ENCODE results near the gene BHLHE40.

The BHLHE40 gene

DNA sequence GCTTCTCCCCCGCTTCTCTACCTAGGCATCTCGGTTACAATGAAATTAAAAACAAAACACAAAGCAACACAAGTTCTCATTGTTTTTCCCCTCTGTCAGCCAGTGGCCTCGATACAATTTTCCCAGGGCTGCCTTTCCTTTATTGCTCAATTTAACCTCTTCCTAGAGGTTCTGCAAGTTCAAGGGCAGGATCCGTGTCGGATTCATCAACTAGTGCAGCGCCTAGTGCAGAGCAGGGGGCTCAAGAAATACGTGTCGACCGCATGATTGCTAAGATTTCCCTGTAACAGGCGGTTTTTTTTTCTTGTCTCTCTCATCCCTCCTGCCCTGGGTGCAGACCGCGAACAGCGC lies 1.4 kb upstream of the BHLHE40 start:
- H3K27ac ChIP-seq (ENCODE audit: low read length), result peak overlapping the region; percentile 99
- peaks cover 51% of the 10 kb centered on the region for H3K4me1 ChIP-seq (ENCODE audit: insufficient read depth, low read length)
- no peaks in the 10 kb centered on the region for H3K9me3 ChIP-seq (ENCODE audit: insufficient read depth, low read length, severe bottlenecking)
- peaks cover 32% of the 10 kb centered on the region for H3K36me3 ChIP-seq (ENCODE audit: insufficient read depth, low read length)
- peaks cover 33% of the 10 kb centered on the region for H4K20me1 ChIP-seq (ENCODE audit: insufficient read depth, low read length)
- peak overlapping the region; percentile 36 to 95; a peak in 3 of 4 replicates for H3K4me3 ChIP-seq (ENCODE audit: low read depth in 1 of 2, low read length in 2 of 2)
- H3K27me3 ChIP-seq (ENCODE audit: insufficient read depth, low read length, poor library complexity), result no peaks in the 10 kb centered on the region
- TF ChIP-seq EZH2 (IDR thresholded peaks at IDR 0.05; ENCODE audit: borderline replicate concordance, low read depth, low read length, severe bottlenecking), result no peak
- TF ChIP-seq, protein P1, sequence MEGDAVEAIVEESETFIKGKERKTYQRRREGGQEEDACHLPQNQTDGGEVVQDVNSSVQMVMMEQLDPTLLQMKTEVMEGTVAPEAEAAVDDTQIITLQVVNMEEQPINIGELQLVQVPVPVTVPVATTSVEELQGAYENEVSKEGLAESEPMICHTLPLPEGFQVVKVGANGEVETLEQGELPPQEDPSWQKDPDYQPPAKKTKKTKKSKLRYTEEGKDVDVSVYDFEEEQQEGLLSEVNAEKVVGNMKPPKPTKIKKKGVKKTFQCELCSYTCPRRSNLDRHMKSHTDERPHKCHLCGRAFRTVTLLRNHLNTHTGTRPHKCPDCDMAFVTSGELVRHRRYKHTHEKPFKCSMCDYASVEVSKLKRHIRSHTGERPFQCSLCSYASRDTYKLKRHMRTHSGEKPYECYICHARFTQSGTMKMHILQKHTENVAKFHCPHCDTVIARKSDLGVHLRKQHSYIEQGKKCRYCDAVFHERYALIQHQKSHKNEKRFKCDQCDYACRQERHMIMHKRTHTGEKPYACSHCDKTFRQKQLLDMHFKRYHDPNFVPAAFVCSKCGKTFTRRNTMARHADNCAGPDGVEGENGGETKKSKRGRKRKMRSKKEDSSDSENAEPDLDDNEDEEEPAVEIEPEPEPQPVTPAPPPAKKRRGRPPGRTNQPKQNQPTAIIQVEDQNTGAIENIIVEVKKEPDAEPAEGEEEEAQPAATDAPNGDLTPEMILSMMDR (IDR thresholded peaks at IDR 0.05; ENCODE audit: borderline replicate concordance, extremely low read depth, low read length, poor library complexity, severe bottlenecking), result no peak
- peaks cover 36% of the 10 kb centered on the region for H3K79me2 ChIP-seq (ENCODE audit: insufficient read depth, low read length)
- H3K9ac ChIP-seq (ENCODE audit: low read depth, low read length), result peak overlapping the region; percentile 89
- peak overlapping the region; percentile 73 for H2AFZ ChIP-seq (ENCODE audit: low read depth, low read length)
- peak; percentile 67 for DNase-seq
- H3K4me2 ChIP-seq (ENCODE audit: insufficient read depth, low read length), result peak overlapping the region; percentile 91
- peak; percentile 20 for ATAC-seq (ENCODE audit: insufficient read depth, low read depth)

DNA sequence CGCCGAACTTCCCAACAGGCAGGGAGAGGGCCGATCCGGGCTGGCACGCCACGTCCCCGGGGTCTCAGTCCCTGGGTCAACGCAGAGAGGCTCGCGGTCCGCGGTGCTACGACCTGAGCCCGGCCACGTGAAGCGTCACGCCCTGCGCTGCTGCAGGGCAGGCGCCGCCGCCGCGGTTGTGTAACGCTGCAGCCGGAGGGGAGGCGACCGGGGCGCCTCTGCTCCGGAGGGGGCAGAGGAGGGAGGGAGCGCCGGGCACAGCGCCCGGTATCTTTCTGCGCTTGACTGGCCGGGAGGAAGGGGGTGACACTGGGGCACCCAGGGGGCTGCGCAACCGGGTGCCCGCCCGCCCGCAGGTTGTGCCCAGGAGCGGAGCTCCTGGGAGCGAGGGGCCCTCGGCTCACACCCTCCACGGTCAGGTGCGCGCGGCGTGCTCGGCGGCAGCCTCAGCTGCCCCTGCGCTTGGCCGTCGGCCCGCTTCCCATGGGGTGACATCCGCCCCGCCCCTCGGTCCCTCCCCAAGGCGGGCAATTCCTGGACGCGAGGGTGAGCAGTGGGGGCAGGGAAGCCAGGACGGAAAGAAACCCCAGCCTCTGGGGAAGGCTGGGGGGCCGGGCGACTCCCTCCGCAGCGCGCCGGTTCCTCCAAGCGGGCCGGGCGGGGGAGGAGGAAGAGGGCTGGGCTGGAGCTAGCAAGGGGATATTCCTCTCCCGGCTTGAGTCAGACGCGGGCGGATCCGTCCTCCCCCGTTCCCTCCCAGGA lies 852 bp upstream of the BHLHE40 start:
- ATAC-seq (ENCODE audit: insufficient read depth, low read depth), result peak; percentile 56
- peak overlapping the region; percentile 99 for H3K27ac ChIP-seq (ENCODE audit: low read length)
- H3K9ac ChIP-seq (ENCODE audit: low read depth, low read length), result peak overlapping the region; percentile 89
- H3K4me1 ChIP-seq (ENCODE audit: insufficient read depth, low read length), result peaks cover 56% of the 10 kb centered on the region
- H3K4me2 ChIP-seq (ENCODE audit: insufficient read depth, low read length), result peak overlapping the region; percentile 91
- peak overlapping the region; percentile 73 for H2AFZ ChIP-seq (ENCODE audit: low read depth, low read length)
- peaks cover 37% of the 10 kb centered on the region for H3K36me3 ChIP-seq (ENCODE audit: insufficient read depth, low read length)
- no peak for TF ChIP-seq EZH2 (IDR thresholded peaks at IDR 0.05; ENCODE audit: borderline replicate concordance, low read depth, low read length, severe bottlenecking)
- TF ChIP-seq, protein P1 (IDR thresholded peaks at IDR 0.05; ENCODE audit: borderline replicate concordance, extremely low read depth, low read length, poor library complexity, severe bottlenecking), result peak; percentile 33
- peaks cover 39% of the 10 kb centered on the region for H4K20me1 ChIP-seq (ENCODE audit: insufficient read depth, low read length)
- peak overlapping the region; percentile 36 to 95; a peak in 3 of 4 replicates for H3K4me3 ChIP-seq (ENCODE audit: low read depth in 1 of 2, low read length in 2 of 2)
- H3K9me3 ChIP-seq (ENCODE audit: insufficient read depth, low read length, severe bottlenecking), result no peaks in the 10 kb centered on the region
- H3K27me3 ChIP-seq (ENCODE audit: insufficient read depth, low read length, poor library complexity), result no peaks in the 10 kb centered on the region
- H3K79me2 ChIP-seq (ENCODE audit: insufficient read depth, low read length), result peaks cover 41% of the 10 kb centered on the region
- peak; percentile 88 for DNase-seq

DNA sequence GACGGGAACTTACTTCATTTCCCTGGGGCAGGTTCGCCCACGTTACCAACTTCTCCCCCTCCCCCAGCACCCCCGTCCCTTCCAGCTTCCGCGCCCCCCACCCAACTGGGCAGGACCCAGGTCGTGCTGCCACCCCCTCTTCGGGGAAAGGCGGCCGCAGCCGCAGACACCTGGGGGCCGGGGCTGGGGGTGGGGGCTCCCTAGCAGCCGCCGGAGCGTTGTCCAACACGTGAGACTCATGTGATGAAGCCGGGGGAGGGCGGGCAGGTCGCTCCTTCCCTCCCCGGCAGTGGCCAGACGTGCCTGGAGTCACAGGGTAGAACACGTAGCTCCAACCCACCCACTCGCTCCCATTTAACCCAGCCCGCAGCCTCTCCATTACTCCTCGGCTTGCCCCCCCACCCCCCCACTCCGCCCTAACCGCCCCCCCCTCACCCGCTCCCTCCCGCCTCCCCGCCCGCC lies 240 bp upstream of the BHLHE40 start:
- peaks cover 47% of the 10 kb centered on the region for H3K79me2 ChIP-seq (ENCODE audit: insufficient read depth, low read length)
- peak overlapping the region; percentile 99 for H3K27ac ChIP-seq (ENCODE audit: low read length)
- H2AFZ ChIP-seq (ENCODE audit: low read depth, low read length), result peak overlapping the region; percentile 73
- ATAC-seq (ENCODE audit: insufficient read depth, low read depth), result peak; percentile 65
- H3K4me2 ChIP-seq (ENCODE audit: insufficient read depth, low read length), result peak overlapping the region; percentile 91
- DNase-seq, result peak; percentile 92
- TF ChIP-seq, protein P1 (IDR thresholded peaks at IDR 0.05; ENCODE audit: borderline replicate concordance, extremely low read depth, low read length, poor library complexity, severe bottlenecking), result no peak
- no peak for TF ChIP-seq EZH2 (IDR thresholded peaks at IDR 0.05; ENCODE audit: borderline replicate concordance, low read depth, low read length, severe bottlenecking)
- H3K9ac ChIP-seq (ENCODE audit: low read depth, low read length), result peak overlapping the region; percentile 94
- no peaks in the 10 kb centered on the region for H3K27me3 ChIP-seq (ENCODE audit: insufficient read depth, low read length, poor library complexity)
- no peaks in the 10 kb centered on the region for H3K9me3 ChIP-seq (ENCODE audit: insufficient read depth, low read length, severe bottlenecking)
- peaks cover 44% of the 10 kb centered on the region for H3K36me3 ChIP-seq (ENCODE audit: insufficient read depth, low read length)
- peaks cover 62% of the 10 kb centered on the region for H3K4me1 ChIP-seq (ENCODE audit: insufficient read depth, low read length)
- peak overlapping the region; percentile 36 to 95; a peak in 3 of 4 replicates for H3K4me3 ChIP-seq (ENCODE audit: low read depth in 1 of 2, low read length in 2 of 2)
- H4K20me1 ChIP-seq (ENCODE audit: insufficient read depth, low read length), result peaks cover 45% of the 10 kb centered on the region

All from DND-41 (cell line).